NOMO-1 treated with dmso at 0.1 percent for 144 hours (cell line): ENCODE data around the gene SLC36A1.

Source experiments
- DNase-seq: peaks from one replicate; lab custom pipeline; 2025; ENCODE audit not compliant: unreplicated experiment; lab: John Stamatoyannopoulos, UW

Gene SLC36A1

GRCh38 chr5:151451626-151452520 lies 4.5 kb downstream of the SLC36A1 start:
- DNase-seq, result no peak

GRCh38 chr5:151454166-151454565 lies 6.8 kb downstream of the SLC36A1 start:
- no peak for DNase-seq

GRCh38 chr5:151454889-151455288 lies 7.5 kb downstream of the SLC36A1 start:
- DNase-seq, result no peak

GRCh38 chr5:151456321-151456940 lies 9.0 kb downstream of the SLC36A1 start:
- DNase-seq, result no peak

DNA sequence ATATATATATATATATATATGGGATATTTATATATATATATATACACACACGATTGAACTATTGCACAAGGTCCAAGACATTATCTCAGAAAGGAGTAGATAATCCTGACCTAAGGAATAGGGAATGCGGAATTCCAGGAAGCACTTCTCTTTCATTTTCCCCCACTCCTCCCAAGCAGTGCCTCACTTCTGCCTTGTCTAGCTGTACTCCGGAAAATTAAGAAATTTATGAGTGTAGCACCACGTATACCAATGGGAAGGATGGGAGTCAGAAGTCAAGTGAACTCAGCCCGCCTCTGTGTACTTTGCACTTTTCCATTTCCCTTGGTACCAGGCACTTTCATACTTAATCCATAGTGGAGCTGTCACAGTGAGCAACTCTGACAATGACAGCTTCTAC lies 10.9 kb downstream of the SLC36A1 start:
- DNase-seq, result no peak

DNA sequence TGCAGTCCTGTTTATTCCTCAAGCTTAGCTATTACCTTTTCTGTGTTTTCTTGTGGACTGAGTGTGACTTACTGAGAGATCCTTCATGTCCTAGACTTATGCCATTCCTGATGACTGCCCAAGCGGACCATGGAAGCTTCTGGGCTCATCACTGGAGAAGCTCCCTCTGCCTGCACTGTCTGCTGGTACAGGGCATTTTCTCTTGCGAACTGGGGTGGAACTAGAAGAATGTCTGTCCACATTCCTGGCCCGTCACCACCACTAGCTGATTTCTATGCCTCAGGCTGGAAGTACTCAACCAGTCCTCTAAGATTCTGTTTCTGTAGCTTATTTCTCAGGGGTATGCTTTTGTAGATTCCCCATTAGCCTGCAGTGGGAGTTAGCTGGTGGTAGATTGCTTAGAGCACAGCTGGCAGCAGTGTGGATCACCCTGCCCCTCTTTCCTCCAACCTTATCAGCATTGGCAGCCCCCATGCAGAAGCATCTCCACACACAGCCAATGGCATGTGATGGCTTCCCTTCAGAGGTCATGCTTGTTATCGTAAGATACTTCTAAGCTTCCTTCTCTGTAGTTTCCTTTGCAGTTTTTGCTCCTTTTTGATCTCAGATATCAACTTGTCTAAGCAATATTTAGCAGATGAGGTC lies 12.4 kb downstream of the SLC36A1 start:
- no peak for DNase-seq

DNA sequence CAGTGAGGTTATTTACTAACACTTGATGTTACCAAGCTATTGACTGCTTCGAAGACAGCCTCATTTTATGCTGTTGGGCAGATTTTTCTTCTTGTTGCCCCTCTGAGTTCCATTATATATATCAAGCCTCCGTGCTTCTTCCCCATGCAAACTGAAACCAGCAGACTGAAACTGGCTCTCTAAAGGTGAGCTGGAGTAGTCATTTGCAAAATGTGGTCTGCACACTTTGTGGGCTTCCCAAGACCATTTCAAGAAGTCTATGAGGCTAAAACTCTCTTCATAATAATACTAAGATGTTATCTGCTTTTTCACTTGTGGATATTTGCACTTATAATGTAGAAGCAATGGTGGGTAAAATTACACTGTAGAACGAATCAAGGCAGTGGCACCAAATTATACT lies 13.9 kb downstream of the SLC36A1 start:
- DNase-seq, result no peak

GRCh38 chr5:151463137-151464029 lies 16.0 kb downstream of the SLC36A1 start:
- no peak for DNase-seq

GRCh38 chr5:151464101-151464500 lies 16.7 kb downstream of the SLC36A1 start:
- no peak for DNase-seq

- DNase-seq, result no peak
These were observed 18.1 kb downstream of the SLC36A1 start for GRCh38 chr5:151465476-151465875.

GRCh38 chr5:151467576-151467975 lies 20.2 kb downstream of the SLC36A1 start:
- DNase-seq, result no peak

GRCh38 chr5:151469386-151469785 lies 22.0 kb downstream of the SLC36A1 start:
- DNase-seq, result no peak

DNA sequence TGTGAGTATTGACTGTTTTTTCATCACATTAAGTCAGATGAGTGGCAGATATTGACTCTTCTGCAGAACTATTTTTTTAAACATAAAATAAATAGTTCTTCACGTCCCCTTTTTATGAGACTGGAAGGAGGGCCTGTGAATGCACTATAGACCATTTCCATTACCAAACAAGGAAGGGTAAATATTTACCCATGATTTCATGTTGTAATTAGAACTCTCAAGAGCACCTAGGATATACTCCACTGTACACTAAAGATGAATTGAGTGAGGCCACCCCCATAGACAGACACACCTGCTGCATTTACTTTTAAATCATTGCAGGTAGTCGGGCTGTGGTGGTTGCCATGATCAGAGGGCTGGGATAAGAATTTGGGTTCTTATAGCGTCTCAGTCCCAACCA lies 22.6 kb downstream of the SLC36A1 start:
- no peak for DNase-seq

DNA sequence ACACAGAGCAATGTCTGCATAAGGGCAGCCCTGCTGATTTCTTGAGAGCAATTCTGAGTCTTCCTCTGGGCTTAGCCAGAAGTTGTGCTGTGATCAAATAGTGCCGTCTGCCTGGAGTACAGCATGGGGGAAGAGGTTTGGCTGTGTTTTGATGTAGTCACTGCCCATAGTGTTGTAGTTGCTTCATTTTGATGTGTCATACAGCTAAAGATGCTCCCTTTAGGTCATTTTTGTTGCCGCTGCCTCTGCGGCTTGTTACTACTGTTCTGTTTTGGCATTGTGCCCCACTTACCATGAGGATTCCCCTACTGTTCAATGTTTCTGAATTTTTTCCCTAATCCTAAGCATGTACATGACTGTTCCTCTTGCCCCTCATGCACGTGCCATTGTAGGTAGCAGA lies 23.0 kb downstream of the SLC36A1 start:
- no peak for DNase-seq

DNA sequence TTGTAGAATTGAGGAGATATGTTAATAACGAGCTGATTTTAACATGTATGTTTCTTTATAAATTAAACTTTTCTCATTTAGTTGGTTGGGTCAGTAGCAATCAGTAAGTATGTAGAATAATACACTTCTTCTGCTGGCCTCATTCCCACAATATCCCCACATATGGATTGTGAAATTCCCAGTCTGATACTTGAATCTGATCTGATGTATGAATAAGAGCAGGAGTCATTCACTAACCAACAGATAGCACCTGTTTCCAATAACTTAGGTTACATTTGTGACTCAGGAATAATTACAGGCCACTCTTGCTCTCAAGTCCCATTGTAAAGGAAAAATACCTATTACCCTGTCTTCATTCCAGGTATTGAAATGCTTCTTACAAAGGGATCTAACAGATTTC lies 23.9 kb downstream of the SLC36A1 start:
- DNase-seq, result no peak

DNA sequence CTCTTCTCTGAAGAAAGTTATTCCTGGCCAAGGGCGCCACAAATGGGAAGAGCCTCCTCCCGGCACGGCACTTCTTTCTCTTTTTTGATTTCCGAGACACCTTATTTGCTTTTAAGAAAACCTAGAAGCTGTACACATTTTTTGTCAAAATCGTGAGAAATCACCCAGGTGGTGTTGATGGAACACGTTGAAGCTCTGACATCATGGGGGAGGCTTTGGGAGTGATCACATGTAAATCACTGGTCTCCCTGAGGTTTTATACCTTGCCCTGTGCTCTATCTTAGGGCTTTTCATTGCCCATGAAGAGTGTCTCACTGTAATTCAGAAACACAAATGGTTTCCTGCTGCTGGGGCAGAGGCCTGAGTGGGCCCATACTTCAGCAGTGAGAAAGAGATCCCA lies 27.4 kb downstream of the SLC36A1 start:
- no peak for DNase-seq

GRCh38 chr5:151475388-151475787 lies 28.0 kb downstream of the SLC36A1 start:
- DNase-seq, result no peak

DNA sequence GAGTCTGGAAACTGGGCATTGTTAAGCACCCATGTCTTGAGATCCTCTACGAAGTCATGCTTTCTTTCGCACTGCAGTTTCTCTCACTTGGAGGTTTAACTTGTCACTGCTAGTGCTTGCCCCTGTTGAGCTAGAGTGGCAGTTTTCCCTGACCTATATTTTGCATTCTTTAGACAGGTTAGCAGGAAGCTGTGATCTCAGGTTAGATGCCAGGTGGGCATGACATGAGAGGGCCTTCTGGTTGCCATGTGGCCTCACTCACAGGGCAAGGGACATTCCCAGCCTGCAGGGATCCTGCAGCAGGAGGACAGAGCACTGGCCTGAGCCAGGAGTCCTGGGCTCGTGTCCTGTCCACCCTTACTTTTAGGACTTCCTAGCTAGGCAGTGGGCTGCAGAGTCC lies 28.6 kb downstream of the SLC36A1 start:
- no peak for DNase-seq

GRCh38 chr5:151477101-151477500 lies 29.7 kb downstream of the SLC36A1 start:
- no peak for DNase-seq

GRCh38 chr5:151480384-151481293 lies 33.2 kb downstream of the SLC36A1 start:
- no peak for DNase-seq
